PC-9 (cell line): ENCODE data around the gene PRKCA.

Source experiments
- EZH2 ChIP-seq: fragments of 200-600 bp; sonication (generic); IDR thresholded peaks from 2 replicates; pipeline ENCODE4 v1.8.0; 2017; ENCODE audit warnings: antibody characterized with exemption, low read depth
- TF ChIP-seq, protein P1 (sequence below): fragments of 200-600 bp; sonication (generic); conservative IDR thresholded peaks from 2 replicates; pipeline ENCODE4 v1.6.1; 2017; ENCODE audit warnings: mixed run types, antibody characterized with exemption, mild to moderate bottlenecking, moderate library complexity

DNA sequence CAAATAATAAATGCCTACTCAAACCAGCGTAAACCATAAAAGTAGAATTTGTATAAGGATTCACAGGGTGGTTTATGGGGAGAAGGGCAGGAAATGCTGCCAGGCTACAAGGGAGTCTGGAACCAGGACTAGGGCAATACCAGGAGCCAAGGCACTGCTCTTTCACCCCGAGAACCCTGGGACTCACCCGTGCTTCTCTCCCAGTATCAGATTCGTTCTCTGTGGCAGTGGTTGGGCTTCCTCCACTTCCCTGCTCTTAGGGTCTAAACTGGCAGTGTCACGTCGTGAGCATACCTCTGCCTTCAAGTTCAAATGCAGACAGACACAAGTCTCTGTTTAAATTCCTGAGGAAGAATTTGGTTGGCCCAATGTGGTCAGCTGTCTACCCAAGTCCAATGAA lies 49.3 kb downstream of the PRKCA start:
- TF ChIP-seq, protein P1, sequence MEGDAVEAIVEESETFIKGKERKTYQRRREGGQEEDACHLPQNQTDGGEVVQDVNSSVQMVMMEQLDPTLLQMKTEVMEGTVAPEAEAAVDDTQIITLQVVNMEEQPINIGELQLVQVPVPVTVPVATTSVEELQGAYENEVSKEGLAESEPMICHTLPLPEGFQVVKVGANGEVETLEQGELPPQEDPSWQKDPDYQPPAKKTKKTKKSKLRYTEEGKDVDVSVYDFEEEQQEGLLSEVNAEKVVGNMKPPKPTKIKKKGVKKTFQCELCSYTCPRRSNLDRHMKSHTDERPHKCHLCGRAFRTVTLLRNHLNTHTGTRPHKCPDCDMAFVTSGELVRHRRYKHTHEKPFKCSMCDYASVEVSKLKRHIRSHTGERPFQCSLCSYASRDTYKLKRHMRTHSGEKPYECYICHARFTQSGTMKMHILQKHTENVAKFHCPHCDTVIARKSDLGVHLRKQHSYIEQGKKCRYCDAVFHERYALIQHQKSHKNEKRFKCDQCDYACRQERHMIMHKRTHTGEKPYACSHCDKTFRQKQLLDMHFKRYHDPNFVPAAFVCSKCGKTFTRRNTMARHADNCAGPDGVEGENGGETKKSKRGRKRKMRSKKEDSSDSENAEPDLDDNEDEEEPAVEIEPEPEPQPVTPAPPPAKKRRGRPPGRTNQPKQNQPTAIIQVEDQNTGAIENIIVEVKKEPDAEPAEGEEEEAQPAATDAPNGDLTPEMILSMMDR, result no peak
- TF ChIP-seq EZH2, result no peak
